Stimulated activated naive B cell treated with anti-CD40 and anti-IgM and Interleukin-4, amounts not matched to agents 10 μg/mL and 1 μg/mL and 100 μg/mL, for 72 hours (primary cell): ENCODE data around the gene SSC4D.
A peak's percentile ranks its signal among the peaks of the same experiment; 100 is the strongest.

ENCODE experiments used
- ATAC-seq, 2 donors: fragments of 150-1000 bp; cut with Tn5 transposase; replicated peaks; 2 replicates each; pipeline ENCODE4 v1.10.0; 2021; ENCODE audit warnings: moderate library complexity in 1 of 2
- DNase-seq: peaks from one replicate; pipeline ENCODE4 v3.0.0; 2021
- H3K27ac Mint-ChIP-seq: one replicate; pipeline ENCODE4 v1.8.0; 2022; ENCODE audit warnings: mild to moderate bottlenecking, mixed read lengths
- H3K27me3 Mint-ChIP-seq, 2 donors: one replicate each; pipeline ENCODE4 v1.8.0; 2022; ENCODE audit warnings: mixed read lengths in 2 of 2
- H3K36me3 Mint-ChIP-seq, 2 donors: one replicate each; pipeline ENCODE4 v1.8.0; 2022; ENCODE audit warnings: mixed read lengths in 2 of 2, mild to moderate bottlenecking in 1 of 2
- H3K4me1 Mint-ChIP-seq, 2 donors: one replicate each; pipeline ENCODE4 v1.8.0; 2022; ENCODE audit warnings: mixed read lengths in 2 of 2, mild to moderate bottlenecking in 1 of 2
- H3K4me3 Mint-ChIP-seq, 2 donors: one replicate each; pipeline ENCODE4 v1.8.0; 2022; ENCODE audit warnings: mild to moderate bottlenecking in 2 of 2, mixed read lengths in 2 of 2, moderate library complexity in 1 of 2
- H3K9me3 Mint-ChIP-seq, 2 donors: one replicate each; pipeline ENCODE4 v1.8.0; 2022; ENCODE audit warnings: mixed read lengths in 2 of 2, mild to moderate bottlenecking in 1 of 2

The SSC4D gene

DNA sequence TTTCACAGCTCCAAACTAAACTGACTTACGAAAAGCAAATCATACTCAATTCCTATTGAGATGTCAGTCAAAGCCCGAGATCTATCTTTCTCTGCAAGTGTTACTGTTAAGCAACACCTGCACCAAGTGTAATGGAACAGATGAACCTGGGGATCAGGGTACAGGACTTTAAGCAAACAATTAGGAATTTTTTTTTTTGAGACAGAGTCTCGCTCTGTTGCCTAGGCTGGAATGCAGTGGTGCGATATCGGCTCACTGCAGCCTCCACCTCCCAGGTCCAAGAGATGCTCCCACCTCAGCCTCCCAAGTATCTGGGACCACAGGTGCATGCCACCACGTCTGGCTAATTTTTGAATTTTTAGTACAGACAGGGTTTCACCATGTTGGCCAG, 65.6 kb downstream of the SSC4D start:
- H3K36me3 Mint-ChIP-seq: peaks cover 50 to 72% of the 10 kb centered on the region in 2 donors
- no peaks in the 10 kb centered on the region for H3K9me3 Mint-ChIP-seq
- H3K27ac Mint-ChIP-seq: no peak overlapping the region
- H3K4me1 Mint-ChIP-seq: peaks cover 34 to 69% of the 10 kb centered on the region in 2 donors
- no peak overlapping the region for H3K4me3 Mint-ChIP-seq
- ATAC-seq: no peak
- DNase-seq: no peak
- H3K27me3 Mint-ChIP-seq: no peaks in the 10 kb centered on the region

DNA sequence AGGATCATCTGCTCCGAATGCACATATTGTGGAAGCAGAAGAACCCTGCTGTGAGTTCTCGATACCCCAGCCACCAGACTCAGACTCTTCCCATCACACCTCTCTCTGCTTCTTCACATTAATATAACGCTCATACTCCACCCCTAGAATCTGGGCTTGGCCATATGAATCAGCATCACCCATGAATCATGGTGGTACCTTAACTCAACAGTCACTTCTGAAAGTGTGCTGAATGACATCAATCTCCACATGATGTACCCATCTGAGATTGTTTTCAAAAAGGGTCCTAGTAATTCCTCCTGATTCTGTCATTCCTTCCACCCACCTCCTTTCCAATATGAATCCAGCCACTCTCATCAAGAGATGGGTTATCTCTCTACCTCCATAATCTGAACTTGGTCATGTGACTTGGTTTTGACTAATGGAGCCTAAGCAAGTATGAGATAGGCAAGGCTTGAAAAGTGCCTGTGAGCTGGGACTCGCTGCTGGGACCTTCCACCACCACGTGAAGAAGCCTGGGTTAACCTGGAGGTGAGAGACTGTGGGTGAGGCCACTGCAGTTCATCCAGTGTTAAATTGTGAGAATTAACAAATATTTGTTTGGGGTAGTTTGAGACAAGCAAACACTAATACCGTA, 66.1 kb downstream of the SSC4D start:
- H3K27ac Mint-ChIP-seq: peak overlapping the region; percentile 39
- no peak overlapping the region for H3K4me3 Mint-ChIP-seq
- H3K27me3 Mint-ChIP-seq: no peaks in the 10 kb centered on the region
- DNase-seq (no peak), ATAC-seq (no peak)
- no peaks in the 10 kb centered on the region for H3K9me3 Mint-ChIP-seq
- peaks cover 50 to 72% of the 10 kb centered on the region in 2 donors for H3K36me3 Mint-ChIP-seq
- H3K4me1 Mint-ChIP-seq: peaks cover 36 to 72% of the 10 kb centered on the region in 2 donors

DNA sequence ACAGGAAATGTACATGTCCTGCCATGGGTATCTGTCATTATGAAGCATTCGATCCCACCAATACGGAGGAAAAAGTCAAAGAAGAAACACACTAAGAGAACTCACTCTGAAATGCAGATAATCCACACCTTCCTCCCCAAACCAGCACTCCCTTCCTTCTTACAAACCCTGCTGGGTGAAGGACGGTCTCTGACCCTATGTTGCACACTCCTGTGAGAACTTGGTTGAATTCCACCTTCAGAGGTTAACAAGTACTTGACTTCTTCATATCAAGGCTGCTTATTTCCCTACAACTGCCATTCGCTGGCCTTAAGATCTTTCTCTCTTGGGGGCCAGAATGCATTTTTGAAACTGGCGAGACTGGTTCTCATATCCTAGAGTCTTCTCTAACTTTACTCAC, 67.3 kb downstream of the SSC4D start:
- ATAC-seq: no peak
- Mint-ChIP-seq H3K36me3 (peaks cover 49 to 71% of the 10 kb centered on the region in 2 donors), H3K4me3 (no peak overlapping the region), H3K9me3 (no peaks in the 10 kb centered on the region), H3K4me1 (peaks cover 39 to 84% of the 10 kb centered on the region in 2 donors), H3K27ac (no peak overlapping the region), H3K27me3 (no peaks in the 10 kb centered on the region)
- DNase-seq: no peak

DNA sequence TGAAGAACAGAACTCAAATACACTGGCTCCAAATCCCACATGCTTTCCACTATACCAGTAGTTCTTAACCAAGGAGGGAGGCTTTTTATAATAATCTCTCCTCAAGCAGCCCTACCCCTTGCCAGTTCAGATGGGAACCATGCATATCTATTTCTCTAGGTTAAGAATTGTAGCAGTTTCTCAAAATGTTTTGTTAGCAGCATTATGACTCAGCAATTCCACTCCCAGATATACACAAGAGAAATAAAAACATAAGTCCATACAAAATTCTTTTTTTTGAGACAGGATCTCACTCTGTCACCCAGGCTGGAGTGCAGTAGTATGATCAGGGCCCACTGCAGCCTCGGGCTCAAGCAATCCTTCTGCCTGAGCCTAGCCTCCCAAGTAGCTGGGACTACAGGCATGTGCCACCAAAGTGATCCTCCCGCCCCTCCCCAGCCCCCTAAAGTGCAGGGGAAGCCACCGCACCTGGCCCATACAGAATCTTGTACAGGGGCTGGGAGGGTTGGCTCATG, 68.8 kb downstream of the SSC4D start:
- Mint-ChIP-seq H3K36me3 (peaks cover 40 to 60% of the 10 kb centered on the region in 2 donors), H3K4me1 (peaks cover 35 to 76% of the 10 kb centered on the region in 2 donors), H3K27ac (peak overlapping the region; percentile 42)

More for the DNA sequence above, 68.8 kb downstream of the SSC4D start:
- no peaks in the 10 kb centered on the region for H3K9me3 Mint-ChIP-seq
- ATAC-seq (no peak), DNase-seq (no peak)
- no peaks in the 10 kb centered on the region for H3K27me3 Mint-ChIP-seq
- H3K4me3 Mint-ChIP-seq: no peak overlapping the region
